Right renal cortex interstitium (tissue), 3 donors: ENCODE measurements around the gene DNMT3L. TPM values are rescaled to one million over a fixed set of nuclear protein-coding genes. Genes with fewer than 3 reads are reported as not detected.
"Not testable (repeated sequence)": the region's sequence is repeated elsewhere in the genome, so short reads cannot be mapped to it uniquely, and the experiment has no call there.

Experiments used
- DNase-seq, 3 donors: peaks; one replicate each; pipeline ENCODE4 v3.0.0-alpha.2; 2013; ENCODE audit warnings: low read depth in 3 of 3, low spot score in 2 of 3
- polyA plus RNA-seq, 3 donors: library from polyadenylated mRNA; unstranded; fragments of 120-200 nt; gene quantifications; one replicate each; pipeline ENCODE4 v1.2.1, GENCODE V29; 2013; ENCODE audit not compliant: insufficient read length in 3 of 3

The DNMT3L gene
- polyA plus RNA-seq, 3 donors = not detected

DNA sequence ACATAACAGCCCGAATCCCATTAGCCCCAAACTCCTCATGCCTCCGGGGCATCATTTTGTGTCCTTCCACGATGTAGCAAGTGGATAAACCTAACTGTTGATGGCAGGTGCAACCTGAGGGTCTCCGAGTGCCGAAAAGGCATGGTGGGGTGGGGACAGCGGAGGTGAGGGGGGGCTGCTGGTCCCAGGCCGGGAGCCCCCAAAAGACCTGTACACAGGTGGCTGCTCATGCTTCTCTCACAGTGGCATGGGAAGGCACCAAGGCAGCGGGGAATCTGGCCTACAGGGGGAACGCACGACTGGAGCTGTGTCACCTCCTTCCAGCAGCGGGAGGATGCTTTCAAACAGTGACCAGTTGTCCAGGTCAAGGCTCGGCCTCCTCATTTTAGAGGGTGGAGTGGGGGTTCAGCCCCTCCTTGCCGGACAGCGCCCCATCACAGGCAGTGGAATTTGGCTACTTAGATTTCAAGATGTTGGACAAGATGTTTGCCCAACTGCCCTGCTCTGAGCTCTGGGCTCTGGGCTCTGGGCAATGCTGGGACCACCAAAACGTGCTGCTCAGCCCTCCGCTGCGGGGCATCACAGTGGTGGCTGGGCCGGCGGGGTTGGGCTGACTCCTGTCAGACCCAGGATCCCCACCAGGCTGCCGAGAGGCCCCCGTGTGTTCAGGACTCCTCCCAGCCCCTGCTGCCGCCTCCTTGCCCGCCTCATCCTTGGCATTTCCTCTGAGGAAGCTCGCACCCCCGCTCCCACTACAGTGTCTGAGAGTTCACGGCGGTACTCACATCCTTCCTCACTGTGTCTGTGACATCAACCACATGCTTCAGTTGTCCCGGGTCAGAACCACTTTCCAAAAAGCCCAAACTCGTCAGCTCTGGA, 7.6 kb downstream of the DNMT3L start:
- no peak for DNase-seq

DNA sequence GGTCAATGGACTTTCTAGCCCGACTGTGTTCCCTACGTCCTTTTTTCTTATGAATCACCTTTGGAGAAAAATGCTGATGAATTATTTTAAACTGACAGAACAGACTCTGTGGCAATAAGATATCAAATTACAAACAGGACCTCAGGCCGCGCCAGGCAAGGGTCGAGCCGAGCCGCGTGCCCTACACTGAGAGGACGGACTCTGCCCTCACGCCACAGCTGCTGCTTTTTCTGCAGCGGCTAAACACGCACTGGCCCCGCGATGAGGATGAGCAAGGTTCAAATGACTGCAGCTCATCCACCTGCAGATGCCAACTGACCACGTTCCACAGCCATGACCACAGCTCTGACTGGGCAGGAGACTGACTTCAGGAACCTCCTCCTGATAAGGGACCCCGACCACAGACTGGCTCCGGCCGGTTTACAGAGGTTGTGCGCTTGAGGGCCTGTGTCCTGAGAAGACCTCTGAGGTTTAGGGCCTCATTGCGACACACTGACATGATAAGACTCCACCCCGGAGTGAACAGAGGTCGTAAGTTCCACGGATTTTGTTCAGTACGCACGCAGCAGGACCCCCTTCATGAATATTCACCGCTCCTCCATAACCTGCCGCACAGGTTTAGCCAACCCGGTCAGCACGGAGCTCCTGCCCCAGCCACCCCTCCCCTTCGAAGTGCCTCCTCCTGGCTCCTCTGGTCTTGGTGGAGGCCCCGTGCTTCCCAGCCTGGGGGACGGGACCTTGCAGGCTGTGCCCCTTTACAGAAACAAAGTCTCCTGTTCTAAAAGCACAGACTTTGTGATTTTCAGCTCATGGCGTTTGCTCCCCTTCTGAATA, 12.3 kb downstream of the DNMT3L start:
- not testable (repeated sequence) for DNase-seq

DNA sequence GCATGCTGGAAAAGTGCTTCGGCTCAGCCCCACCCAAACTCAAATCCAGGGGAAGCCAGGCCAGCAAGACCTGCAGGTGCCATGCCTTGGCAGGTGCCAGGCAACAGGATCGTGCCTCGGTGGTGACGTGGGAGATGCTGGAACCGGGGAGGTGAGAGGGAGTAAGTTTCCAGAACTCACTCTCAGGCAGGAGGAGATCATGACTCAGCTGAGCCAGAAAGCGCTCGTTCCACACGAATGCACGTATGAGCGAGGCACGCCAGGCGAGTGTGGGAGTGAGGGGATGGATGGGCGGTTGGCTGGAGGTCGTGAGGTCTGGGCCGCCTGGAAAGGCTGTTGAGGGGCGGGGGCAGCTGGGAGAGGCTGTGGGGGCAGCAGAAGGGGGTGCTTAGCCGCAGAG, 13.8 kb downstream of the DNMT3L start:
- DNase-seq = not testable (repeated sequence)

DNA sequence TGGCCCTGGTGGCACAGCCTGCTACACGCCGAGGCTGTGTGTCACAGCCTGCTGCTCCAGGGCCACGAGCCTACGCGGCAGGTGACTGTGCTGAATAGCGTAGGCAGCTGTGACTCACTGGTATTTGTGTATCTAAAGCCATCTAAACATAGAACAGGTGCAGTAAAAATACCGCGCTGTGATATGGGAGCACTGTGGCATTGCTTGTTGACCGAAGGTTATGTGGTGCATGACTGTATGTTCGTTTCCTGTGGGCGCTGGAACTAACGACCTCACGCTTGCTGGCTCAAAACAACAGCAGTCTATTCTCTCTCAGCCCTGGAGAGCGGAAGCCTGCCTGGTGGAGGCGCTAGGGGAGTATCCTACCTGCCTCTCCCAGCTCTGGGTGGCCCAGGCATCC, 17.7 kb downstream of the DNMT3L start:
- not testable (repeated sequence) for DNase-seq

DNA sequence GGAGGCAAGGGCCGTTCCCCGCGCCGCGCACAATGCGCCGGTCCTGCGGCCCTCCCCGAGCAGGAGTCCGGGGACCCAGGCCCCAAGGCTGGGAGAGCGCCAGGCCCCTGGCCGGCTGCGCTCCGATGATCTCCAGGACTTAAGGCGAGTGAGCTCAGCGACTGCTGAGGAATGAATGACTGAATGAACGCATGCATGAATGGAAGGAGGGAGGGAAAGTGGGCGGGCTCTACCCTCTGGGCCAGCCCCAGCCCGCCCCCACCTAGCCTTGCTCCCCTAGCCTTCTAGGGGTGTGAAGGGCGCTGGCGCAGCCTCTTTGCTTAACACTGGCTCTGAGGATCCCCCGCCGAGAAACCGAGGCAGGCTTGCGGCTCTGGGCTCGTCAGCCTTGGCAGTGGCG, 20.4 kb downstream of the DNMT3L start:
- DNase-seq = not testable (repeated sequence)

DNA sequence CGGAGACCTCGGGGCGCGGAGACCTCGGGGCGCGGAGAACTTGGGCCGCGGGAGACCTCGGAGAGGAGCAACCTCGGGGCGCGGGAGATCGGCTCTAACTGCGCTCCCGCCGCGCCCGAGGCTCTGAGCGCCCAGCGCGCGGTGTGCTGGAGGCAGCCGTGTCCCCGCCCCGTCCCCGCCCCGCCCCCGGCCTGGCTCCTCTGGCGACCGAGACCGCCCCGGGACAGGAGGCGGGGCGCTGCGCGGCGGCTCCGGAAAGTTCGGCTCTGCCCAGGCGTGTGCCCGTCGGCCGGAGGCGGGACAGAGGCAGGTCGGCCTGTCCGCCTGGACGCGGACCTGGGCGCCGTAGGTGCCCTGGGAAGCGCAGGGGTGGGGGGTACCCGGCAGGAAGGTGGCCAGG, 20.9 kb downstream of the DNMT3L start, which contains the start of gene ICOSLG:
ICOSLG (minus strand) TSS at position 102 of the 400 bp plus-strand sequence. CDS start 126 bp downstream, outside the sequence.
- DNase-seq = not testable (repeated sequence)

DNA sequence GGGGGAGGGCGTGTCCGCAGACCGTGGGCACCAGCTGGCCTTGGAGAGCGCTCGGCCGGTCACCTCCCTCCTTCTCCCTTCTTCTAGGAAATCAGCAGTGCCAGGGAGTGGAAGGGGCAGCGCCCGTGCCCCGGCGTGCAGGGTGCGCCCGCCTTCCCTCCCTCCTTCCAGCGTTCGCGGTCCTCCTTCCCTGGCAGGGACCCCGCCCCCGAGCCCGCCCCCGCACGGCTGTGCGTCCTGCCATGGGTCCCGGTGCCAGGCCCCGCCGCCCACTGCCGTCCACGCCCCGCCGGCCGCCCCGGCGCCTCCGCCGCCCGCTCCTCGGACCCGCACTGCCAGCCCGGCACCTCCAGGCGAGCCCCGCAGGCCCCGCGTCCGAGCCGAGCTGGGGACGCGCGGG, 21.3 kb downstream of the DNMT3L start:
- DNase-seq = not testable (repeated sequence)

DNA sequence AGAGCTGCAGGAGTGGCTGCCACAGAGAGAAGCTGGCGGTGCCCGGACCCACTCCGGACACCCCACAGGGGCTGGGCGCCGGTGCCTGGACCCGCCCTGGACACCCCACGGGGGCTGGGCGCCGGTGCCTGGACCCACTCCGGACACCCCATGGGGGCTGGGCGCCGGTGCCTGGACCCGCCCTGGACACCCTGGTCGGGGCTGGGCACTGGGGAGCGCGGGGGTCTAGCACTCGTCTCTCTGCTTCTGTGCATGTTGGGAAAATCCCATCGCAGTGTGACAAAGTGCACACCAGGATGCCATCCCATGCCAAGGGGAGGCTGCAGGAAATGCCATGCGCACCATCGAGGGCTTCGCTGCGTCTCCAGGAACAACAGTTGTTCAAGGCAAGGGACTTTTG, 32.1 kb downstream of the DNMT3L start:
- not testable (repeated sequence) for DNase-seq

DNA sequence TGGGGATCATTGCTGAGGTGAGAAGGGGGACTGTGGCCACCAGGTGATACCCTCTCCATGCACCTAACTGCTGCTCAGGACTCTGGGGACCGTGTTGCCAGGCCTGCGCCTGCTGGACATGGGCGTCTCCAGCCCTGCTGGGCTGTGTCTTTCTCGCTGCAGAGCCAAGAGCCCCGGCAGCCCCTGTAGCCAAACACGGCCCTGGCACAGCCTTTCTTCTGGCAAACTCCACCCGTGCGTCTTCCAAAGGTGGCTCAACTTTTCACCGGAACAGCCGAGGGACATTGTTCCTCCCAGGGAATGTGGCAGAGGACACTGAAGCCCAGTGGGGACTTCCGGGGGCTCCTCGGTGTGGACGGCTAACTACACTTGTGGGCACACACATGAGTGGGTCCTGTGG, 33.6 kb downstream of the DNMT3L start:
- DNase-seq = not testable (repeated sequence)

DNA sequence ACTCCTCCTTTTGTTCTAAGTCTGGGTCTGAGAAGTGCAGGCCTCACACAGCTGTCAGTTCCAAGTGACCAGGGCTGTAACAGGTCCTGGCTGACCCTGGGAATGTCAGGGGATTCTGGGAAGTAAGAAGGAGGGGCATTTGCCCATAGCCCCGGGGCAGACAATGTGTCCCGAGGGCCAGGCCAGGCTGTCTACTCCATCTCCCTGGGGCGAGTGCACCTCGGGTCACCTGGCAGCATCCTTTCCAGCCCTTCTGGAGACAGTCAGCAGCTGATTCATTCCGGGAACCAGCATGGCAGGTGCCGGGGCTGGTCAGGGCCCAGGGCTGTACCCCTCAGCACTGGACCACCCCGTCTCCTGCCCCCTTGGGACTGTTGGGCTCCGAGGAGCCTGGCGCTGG, 34.1 kb downstream of the DNMT3L start:
- not testable (repeated sequence) for DNase-seq

DNA sequence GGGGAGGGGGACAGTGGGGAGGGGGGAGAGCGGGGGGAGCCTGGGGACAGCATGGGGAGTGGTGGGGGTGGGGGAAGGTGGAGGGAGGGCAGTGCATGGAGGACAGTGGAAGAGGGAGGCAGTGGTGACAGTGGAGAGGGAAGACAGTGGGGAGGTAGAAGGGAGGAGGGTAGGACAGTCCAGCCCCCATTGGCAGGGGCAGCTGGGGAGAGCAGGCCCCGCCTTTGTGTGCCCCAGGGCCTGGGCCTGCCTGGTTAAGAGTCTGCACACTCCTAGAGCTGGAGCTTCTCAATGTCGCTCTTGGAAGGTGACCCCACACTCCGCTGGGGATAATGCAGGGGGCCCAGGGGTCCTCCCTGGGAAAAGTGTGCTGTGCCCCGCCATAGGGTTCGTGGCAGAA, 36.1 kb downstream of the DNMT3L start:
- DNase-seq = not testable (repeated sequence)

DNA sequence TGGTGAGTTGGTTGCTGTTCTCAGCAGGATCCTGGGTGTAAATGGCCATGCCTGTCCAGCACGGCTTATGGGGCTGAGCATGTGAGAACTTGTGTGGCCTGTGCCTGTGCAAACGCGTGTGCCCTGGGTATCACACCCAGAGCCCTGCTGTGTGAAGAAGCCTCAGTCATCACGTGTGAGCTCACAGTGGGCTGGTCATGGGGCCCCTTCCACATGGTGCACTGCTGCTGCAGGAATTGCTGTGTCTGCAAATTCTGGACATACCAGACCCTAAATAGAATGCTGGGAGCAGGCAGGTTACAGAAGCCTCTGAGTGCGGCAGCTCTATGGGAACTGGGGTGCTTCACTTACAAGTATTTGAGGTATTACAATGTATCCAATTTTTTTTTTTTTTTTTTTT, 38.4 kb downstream of the DNMT3L start:
- DNase-seq = not testable (repeated sequence)

DNA sequence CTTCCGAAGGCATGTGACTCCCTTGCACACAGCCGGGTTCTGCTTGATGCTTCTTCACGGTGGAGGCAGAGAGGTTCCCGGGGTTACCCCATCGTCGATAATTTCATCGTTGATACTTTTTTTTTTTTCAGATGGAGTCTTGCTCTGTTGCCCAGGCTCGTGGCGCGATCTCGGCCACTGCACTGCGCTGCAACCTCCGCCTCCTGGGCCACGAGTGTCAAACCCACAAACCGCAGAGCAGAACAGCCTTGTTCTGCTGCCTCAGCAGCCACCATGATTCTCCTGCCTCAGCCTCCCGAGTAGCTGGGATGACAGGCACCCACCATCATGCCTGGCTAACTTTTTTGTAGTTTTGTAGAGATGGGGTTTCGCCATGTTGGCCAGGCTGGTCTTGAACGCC, 41.0 kb downstream of the DNMT3L start:
- not testable (repeated sequence) for DNase-seq

DNA sequence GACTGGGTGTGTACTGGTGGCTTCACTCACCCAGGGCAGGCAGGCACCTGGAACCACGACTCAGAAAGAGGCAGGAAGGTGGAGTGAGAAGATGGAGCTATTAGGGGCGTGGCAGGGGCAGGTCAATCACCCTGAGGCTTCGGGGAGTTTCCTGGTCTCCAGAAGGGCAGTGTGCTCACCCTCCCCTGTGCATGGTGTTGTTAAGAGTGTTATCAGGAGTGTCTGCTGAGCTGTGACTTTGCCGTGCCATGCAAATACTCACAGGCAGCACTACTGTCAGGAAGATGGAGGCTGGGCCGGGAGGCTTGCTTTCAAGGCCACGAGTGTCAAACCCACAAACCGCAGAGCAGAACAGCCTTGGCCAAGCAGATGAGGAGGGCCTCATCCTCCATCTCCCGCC, 43.2 kb downstream of the DNMT3L start:
- not testable (repeated sequence) for DNase-seq

DNA sequence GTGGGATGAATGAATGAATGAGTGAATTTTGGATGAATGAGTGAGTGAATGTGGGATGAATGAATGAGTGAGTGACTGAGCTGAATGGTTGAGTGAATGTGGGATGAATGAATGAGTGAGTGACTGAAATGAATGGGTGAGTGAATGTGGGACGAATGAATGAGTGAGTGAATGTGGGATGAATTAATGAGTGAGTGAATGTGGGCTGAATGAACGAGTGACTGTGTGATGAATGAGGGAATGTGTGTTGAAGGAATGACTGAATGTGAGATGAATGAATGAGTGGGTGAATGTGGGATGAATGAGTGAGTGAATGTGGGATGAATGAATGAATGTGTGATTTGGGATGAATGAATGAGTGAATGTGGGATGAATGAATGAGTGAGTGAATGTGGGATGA, 49.7 kb downstream of the DNMT3L start:
- DNase-seq = not testable (repeated sequence)

DNA sequence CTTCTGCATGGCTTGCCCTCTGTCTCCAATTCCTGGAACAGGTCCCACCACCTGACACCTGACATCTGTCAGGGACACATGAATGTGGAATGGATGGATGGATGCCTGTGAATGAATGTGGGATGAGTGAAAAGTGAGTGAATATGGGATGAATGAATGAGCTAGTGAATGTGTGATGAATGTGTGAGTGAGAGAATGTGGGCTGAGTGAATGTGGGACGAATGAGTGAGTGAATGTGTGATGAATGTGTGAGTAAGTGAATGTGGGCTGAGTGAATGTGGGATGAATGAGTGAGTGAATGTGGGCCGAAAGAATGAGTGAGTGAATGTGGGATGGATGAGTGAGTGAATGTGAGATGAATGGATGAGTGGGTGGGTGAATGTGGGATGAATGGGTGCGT, 50.1 kb downstream of the DNMT3L start:
- DNase-seq = not testable (repeated sequence)

DNA sequence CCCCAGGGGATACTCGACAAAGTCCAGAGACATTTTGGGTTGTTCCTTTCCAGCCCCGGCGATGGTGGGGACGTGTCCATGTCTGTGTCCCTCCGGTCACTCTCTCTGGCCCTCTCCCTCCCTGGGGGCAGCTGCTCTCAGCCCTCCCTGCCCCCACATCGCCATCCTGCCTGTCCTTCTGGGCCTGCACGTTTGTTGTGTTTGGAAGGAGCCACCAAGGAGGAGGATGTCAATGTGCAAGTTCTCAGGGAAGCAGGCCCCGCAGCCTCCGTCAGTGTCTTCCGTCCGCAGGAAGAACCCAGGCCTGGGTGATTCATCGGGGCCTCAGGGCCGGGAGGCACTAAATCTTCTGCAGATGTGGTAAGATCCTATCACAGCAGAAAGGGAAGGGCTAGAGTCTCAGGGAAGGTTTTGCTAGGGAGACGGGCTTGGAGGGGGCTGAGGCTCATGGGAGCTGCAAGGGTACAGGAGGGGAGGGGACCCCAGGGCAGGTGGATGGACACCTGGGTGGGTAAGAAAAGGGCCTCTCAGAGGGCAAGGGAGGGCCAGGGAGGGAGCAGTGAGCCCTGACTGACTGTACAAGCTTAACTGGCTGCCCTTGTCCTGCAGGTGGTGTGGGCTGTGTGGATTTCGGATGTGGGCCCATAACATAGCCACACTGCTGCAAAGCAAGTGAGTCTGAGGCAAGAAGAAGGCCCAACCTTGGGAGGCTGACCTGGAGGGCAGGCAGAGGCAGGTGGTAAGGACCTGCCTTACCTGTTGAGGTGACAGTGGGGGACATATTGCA, 53.6 kb downstream of the DNMT3L start:
- not testable (repeated sequence) for DNase-seq

DNA sequence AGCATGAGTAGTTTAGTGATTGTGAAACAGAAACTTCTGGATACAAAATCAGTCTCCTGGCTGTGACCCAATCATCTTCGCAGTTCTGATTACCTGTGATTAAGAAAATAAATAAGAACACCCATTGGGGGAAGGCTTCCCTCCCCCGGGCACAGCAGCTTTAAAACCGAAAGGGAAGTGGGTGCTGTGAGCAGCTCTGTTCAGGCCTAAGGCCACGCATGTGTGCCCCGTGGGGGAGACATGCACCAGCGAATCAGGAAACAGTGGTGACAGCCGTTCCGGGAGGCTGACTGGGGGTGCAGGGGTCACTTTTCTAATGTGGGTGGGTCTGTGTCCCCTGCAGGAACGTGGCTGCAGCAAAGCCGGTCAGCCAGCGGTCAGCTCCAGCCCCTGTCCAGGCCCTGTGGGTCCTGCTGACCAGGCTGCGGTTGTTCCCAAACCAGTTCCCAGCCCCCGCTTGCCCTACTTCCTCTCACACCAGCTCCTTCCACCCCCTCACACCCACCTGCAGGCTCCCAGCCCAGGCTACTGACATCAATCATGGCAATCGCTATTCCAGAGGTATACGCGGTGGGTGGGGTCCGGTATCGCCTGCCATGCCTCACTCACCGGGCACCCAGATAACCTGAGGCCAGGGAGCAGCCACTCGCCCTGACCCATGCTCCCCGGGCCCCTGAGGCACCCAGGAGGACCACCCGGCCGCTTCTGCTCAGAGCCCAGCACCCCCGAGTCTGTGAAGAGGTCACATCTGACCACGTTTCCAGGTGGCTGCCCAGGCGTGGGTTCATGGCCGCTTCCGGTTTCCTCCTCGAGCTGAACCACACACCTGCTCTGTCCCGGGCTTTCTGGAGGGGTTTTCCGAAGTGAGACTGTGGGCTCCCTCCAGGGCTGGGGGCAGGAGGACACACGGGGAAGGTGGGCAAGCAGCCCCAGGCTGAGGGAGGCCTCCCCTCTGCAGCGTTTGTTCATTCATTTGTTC, 54.7 kb downstream of the DNMT3L start:
- DNase-seq = not testable (repeated sequence)

DNA sequence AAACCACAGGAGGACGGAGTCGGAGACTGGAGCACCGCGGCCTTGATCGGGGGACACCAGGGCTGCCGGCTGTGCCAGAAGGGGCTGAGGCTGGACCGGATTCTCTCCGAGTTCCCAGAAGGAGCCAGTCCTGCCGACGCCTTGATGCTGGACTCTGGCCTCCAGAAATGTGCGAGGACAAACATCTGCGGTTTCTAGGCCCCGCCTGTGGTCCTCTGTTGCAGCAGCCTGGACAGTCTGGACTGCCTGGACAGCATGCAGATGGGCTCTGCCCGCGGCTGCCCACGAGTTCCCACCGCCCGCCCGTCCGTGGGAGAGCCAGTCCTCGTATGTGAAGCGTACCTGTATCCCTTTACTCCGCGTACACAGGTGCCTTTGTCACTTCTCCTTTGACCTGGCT, 55.5 kb downstream of the DNMT3L start:
- DNase-seq = not testable (repeated sequence)
